Measurements from ENCODE around the gene USH1C.

GRCh38 chr11:17472467-17472866 lies 71.7 kb downstream of the USH1C start:
- no peak for TF ChIP-seq CTCF (IDR thresholded peaks at IDR 0.05 in 8 of 11, conservative IDR thresholded peaks at IDR 0.05 in 3 of 11)
- no peak for TF ChIP-seq POLR2A (IDR thresholded peaks at IDR 0.05)

All from spleen (tissue), 7 donors.